Activated naive CD4-positive, alpha-beta T cell treated with anti-CD3 and anti-CD28 coated beads, Interleukin-2, amount 10 ng/mL, durations not matched to agents 7 days and 5 days (primary cell): ENCODE measurements around the gene PLSCR4.

Experiments used
- CTCF ChIA-PET: fragments of 350-600 bp; sonication (Branson Sonifier 250); formaldehyde crosslinking; loops from one replicate; lab custom pipeline; 2021; ENCODE audit warnings: antibody characterized with exemption; lab: Charles Lee
- DNase-seq: peaks from one replicate; pipeline ENCODE4 v3.0.0-alpha.2; 2020
- H3K27ac Mint-ChIP-seq: one replicate; pipeline ENCODE4 v1.8.0; 2021; ENCODE audit warnings: mild to moderate bottlenecking, moderate library complexity, mixed read lengths
- H3K27me3 Mint-ChIP-seq: one replicate; pipeline ENCODE4 v1.8.0; 2021; ENCODE audit warnings: mild to moderate bottlenecking, mixed read lengths
- H3K36me3 Mint-ChIP-seq: one replicate; pipeline ENCODE4 v1.8.0; 2021; ENCODE audit warnings: mixed read lengths
- H3K4me1 Mint-ChIP-seq: one replicate; pipeline ENCODE4 v1.8.0; 2021; ENCODE audit warnings: mixed read lengths
- H3K4me3 Mint-ChIP-seq: one replicate; pipeline ENCODE4 v1.8.0; 2021; ENCODE audit warnings: mild to moderate bottlenecking, moderate library complexity, mixed read lengths
- H3K9me3 Mint-ChIP-seq: one replicate; pipeline ENCODE4 v1.8.0; 2021; ENCODE audit warnings: mixed read lengths

The PLSCR4 gene

GRCh38 chr3:146157325-146158060, 93.4 kb downstream of the PLSCR4 start:
- H3K27me3 Mint-ChIP-seq = peaks cover 29% of the 10 kb centered on the region
- H3K36me3 Mint-ChIP-seq = no peaks in the 10 kb centered on the region
- H3K27ac Mint-ChIP-seq = no peak overlapping the region

DNA sequence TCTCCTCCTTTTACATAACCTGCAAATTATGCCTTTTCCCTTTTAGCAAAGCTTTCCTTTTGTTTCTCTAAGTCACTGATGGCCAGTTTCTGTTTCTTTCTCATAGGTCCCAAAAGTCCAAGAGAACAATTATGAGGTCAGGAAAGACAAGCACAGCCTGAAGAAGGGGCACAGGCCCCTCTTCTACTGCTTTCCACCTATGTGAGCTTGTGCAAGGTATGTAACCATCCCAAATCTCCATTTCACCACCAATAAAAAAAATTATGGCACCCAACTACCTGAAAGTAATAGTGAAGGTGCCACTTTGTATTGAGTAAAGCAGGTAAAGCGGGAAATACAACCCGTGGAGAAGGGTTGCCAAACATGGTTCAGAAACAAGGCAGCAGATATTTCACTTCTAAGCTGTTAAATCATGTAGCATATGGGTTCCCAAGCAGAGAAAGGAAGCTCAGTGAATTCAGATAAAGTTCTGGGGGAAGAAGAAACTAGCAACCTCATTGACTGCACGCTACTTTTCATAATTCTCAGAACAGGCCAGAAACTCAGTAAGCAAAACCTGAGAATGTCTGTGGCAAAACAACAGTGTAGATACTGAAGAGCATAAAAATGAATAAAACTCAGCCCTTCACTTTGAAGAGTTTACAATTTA, 94.1 kb downstream of the PLSCR4 start:
- Mint-ChIP-seq H3K9me3 (no peaks in the 10 kb centered on the region), H3K36me3 (no peaks in the 10 kb centered on the region), H3K4me3 (no peak overlapping the region), H3K4me1 (peaks cover 12% of the 10 kb centered on the region), H3K27ac (peak overlapping the region; percentile 35), H3K27me3 (peaks cover 22% of the 10 kb centered on the region)
- CTCF ChIA-PET = no interaction called here
- no peak for DNase-seq

More at GRCh38 chr3:146157325-146158060, 93.4 kb downstream of the PLSCR4 start:
- CTCF ChIA-PET = no interaction called here
- H3K9me3 Mint-ChIP-seq = no peaks in the 10 kb centered on the region
- H3K4me3 Mint-ChIP-seq = no peak overlapping the region
- no peak for DNase-seq
- H3K4me1 Mint-ChIP-seq = peaks cover 16% of the 10 kb centered on the region

DNA sequence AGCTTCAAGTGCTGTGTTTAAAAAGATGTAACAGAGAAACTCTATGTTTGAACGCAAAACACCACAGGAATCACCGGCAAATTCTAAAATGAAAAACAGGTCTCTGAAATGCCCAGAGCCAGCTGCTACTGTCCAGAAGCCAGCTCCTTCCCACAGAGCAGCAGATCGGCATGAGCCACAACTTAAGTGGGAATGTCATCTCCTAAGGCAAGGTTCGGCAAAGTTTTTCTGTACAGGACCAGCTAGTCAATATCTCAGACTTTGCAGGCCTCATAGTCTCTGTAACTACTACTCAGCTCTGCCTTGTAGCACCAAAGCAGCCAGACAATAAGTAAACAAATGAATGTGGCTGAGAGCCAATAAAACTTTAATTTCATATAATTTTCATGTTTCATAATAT, 94.8 kb downstream of the PLSCR4 start:
- H3K4me3 Mint-ChIP-seq = no peak overlapping the region
- peaks cover 7% of the 10 kb centered on the region for H3K4me1 Mint-ChIP-seq
- H3K27me3 Mint-ChIP-seq = peaks cover 15% of the 10 kb centered on the region
- no peak overlapping the region for H3K27ac Mint-ChIP-seq
- CTCF ChIA-PET = no interaction called here
- H3K9me3 Mint-ChIP-seq = no peaks in the 10 kb centered on the region
- no peak for DNase-seq
- no peaks in the 10 kb centered on the region for H3K36me3 Mint-ChIP-seq

GRCh38 chr3:146154995-146155394, 95.9 kb downstream of the PLSCR4 start:
- Mint-ChIP-seq H3K36me3 (no peaks in the 10 kb centered on the region), H3K4me1 (peaks cover 2% of the 10 kb centered on the region), H3K27ac (no peak overlapping the region), H3K9me3 (no peaks in the 10 kb centered on the region), H3K27me3 (peaks cover 4% of the 10 kb centered on the region), H3K4me3 (no peak overlapping the region)
- no peak for DNase-seq
- CTCF ChIA-PET = no interaction called here

- H3K4me1 Mint-ChIP-seq = no peaks in the 10 kb centered on the region
- no peaks in the 10 kb centered on the region for H3K9me3 Mint-ChIP-seq
- no peak overlapping the region for H3K27ac Mint-ChIP-seq
- H3K4me3 Mint-ChIP-seq = no peak overlapping the region
- no peak for DNase-seq
- H3K36me3 Mint-ChIP-seq = no peaks in the 10 kb centered on the region
- CTCF ChIA-PET = no interaction called here
- no peaks in the 10 kb centered on the region for H3K27me3 Mint-ChIP-seq
Observed at GRCh38 chr3:146154316-146154715, 96.6 kb downstream of the PLSCR4 start.

DNA sequence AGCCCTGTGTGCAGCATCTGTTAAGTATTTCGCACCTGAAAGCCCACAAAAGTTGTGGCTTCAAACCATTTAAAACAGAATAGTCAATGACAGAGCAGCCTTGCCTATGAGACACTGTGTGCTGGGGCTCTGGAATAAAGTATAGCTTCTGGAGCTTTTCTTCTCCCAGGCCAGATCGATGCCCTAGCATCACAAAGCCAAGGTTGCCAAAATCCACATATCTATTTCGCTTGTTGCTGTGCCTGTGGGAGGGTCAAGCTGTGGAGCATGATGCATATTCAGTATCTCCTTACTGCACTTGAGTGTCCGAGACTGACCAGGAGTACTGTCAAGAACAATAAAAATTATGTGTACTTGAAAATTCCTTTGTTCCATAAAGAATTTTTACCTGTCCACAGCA, 97.5 kb downstream of the PLSCR4 start:
- no peak for DNase-seq
- no peaks in the 10 kb centered on the region for H3K36me3 Mint-ChIP-seq
- CTCF ChIA-PET = no interaction called here
- no peak overlapping the region for H3K27ac Mint-ChIP-seq
- H3K9me3 Mint-ChIP-seq = no peaks in the 10 kb centered on the region
- no peak overlapping the region for H3K4me3 Mint-ChIP-seq
- H3K4me1 Mint-ChIP-seq = no peaks in the 10 kb centered on the region
- H3K27me3 Mint-ChIP-seq = no peaks in the 10 kb centered on the region

DNA sequence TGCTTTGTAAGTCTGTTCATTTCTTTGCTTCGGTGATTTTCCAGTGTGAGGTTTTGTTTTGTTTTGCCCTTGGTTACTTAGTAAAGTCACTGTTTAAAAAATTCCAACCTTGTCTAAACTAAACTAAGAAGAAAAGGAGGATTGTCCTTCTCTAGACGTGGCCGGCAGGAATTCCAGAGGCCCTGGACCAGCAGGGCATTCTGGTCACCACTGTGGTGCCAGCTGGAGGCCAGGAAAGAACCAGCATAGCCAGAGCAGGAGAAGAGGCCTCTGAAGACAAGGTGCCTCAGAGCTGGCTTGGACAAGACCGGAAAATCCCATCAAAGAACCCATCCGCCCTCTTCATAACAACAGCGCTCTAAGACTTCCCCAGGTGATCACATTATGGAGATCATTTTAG, 98.1 kb downstream of the PLSCR4 start:
- no peaks in the 10 kb centered on the region for H3K9me3 Mint-ChIP-seq
- H3K36me3 Mint-ChIP-seq = no peaks in the 10 kb centered on the region
- H3K27me3 Mint-ChIP-seq = no peaks in the 10 kb centered on the region
- DNase-seq = no peak
- no peak overlapping the region for H3K4me3 Mint-ChIP-seq
- H3K27ac Mint-ChIP-seq = no peak overlapping the region
- CTCF ChIA-PET = no interaction called here
- H3K4me1 Mint-ChIP-seq = no peaks in the 10 kb centered on the region

- no peaks in the 10 kb centered on the region for H3K4me1 Mint-ChIP-seq
- no peak overlapping the region for H3K4me3 Mint-ChIP-seq
- H3K36me3 Mint-ChIP-seq = no peaks in the 10 kb centered on the region
- DNase-seq = no peak
- no peaks in the 10 kb centered on the region for H3K9me3 Mint-ChIP-seq
- H3K27me3 Mint-ChIP-seq = no peaks in the 10 kb centered on the region
- CTCF ChIA-PET = no interaction called here
- no peak overlapping the region for H3K27ac Mint-ChIP-seq
Observed at GRCh38 chr3:146148468-146148931, 102.4 kb downstream of the PLSCR4 start.

GRCh38 chr3:146145642-146146041, 105.3 kb downstream of the PLSCR4 start:
- no peaks in the 10 kb centered on the region for H3K36me3 Mint-ChIP-seq
- no peaks in the 10 kb centered on the region for H3K9me3 Mint-ChIP-seq
- no peak overlapping the region for H3K4me3 Mint-ChIP-seq
- CTCF ChIA-PET = no interaction called here
- no peaks in the 10 kb centered on the region for H3K4me1 Mint-ChIP-seq
- DNase-seq = no peak
- H3K27me3 Mint-ChIP-seq = no peaks in the 10 kb centered on the region
- H3K27ac Mint-ChIP-seq = no peak overlapping the region

- no peak overlapping the region for H3K4me3 Mint-ChIP-seq
- no peak overlapping the region for H3K27ac Mint-ChIP-seq
- H3K9me3 Mint-ChIP-seq = no peaks in the 10 kb centered on the region
- DNase-seq = no peak
- no peaks in the 10 kb centered on the region for H3K4me1 Mint-ChIP-seq
- no peaks in the 10 kb centered on the region for H3K36me3 Mint-ChIP-seq
- CTCF ChIA-PET = no interaction called here
- no peaks in the 10 kb centered on the region for H3K27me3 Mint-ChIP-seq
Observed at GRCh38 chr3:146142757-146143156, 108.1 kb downstream of the PLSCR4 start.
